Activated T-cell treated with anti-CD3 and anti-CD28 coated beads, Interleukin-2, amount 50 U/mL, for 72 hours (primary cell): ENCODE data around the gene PPARGC1A. TPM values are rescaled to one million over a fixed set of nuclear protein-coding genes. Genes with fewer than 3 reads are reported as not detected.

Experiments
- ATAC-seq, 2 donors: fragments of 150-1000 bp; cut with Tn5 transposase; replicated peaks in 1 of 2; 2 replicates each; pipeline ENCODE4 v1.10.0; 2021; ENCODE audit warnings: moderate library complexity in 2 of 2, mild to moderate bottlenecking in 1 of 2
- DNase-seq, 2 donors: peaks; one replicate each; pipeline ENCODE4 v3.0.0; 2021 to 2022; ENCODE audit warnings: mixed read lengths in 1 of 2
- H3K27ac Mint-ChIP-seq: one replicate; pipeline ENCODE4 v1.8.0; 2022; ENCODE audit warnings: mild to moderate bottlenecking, moderate library complexity, mixed read lengths
- H3K27me3 Mint-ChIP-seq: one replicate; pipeline ENCODE4 v1.8.0; 2022; ENCODE audit warnings: low read depth, mixed read lengths
- H3K36me3 Mint-ChIP-seq, 2 donors: one replicate each; pipeline ENCODE4 v1.8.0; 2022; ENCODE audit warnings: mixed read lengths in 2 of 2, mild to moderate bottlenecking in 1 of 2; ENCODE audit not compliant: insufficient read depth in 2 of 2
- H3K4me1 Mint-ChIP-seq: one replicate; pipeline ENCODE4 v1.8.0; 2022; ENCODE audit warnings: low read depth, mixed read lengths
- H3K4me3 Mint-ChIP-seq, 2 donors: one replicate each; pipeline ENCODE4 v1.8.0; 2022; ENCODE audit warnings: mild to moderate bottlenecking in 2 of 2, mixed read lengths in 2 of 2, moderate library complexity in 2 of 2
- H3K9me3 Mint-ChIP-seq, 2 donors: one replicate each; pipeline ENCODE4 v1.8.0; 2022; ENCODE audit warnings: mixed read lengths in 2 of 2
- total RNA-seq, 2 donors: library from RNA; stranded (reverse); gene quantifications; one replicate each; pipeline ENCODE4 v1.2.3, GENCODE V29; 2022

Gene PPARGC1A
- total RNA-seq, 2 donors from 2014 or later, result not detected

DNA sequence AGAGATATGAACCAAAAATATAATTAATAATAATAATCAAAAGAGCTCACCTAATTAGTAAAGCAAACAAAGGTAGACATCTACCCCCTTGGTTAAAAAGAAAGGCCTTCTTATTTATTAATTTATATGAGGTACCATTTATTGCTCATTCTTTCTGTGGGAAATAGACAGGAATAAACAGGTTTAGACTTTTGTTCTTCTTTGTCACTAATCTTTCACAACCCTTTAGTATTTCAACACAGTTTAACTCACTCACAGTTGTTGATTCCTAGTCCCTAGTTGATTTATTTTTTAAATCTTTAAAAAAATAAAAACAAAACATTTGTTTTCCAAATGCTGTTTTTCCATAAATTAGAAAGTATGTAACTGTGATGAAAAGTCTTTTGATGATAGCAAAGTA is 5.6 kb downstream of the PPARGC1A start:
- Mint-ChIP-seq H3K9me3 (no peaks in the 10 kb centered on the region), H3K4me1 (peaks cover 11% of the 10 kb centered on the region), H3K36me3 (no peaks in the 10 kb centered on the region), H3K27me3 (peaks cover 11% of the 10 kb centered on the region), H3K4me3 (no peak overlapping the region), H3K27ac (no peak overlapping the region)
- DNase-seq (no peak), ATAC-seq (no peak)

DNA sequence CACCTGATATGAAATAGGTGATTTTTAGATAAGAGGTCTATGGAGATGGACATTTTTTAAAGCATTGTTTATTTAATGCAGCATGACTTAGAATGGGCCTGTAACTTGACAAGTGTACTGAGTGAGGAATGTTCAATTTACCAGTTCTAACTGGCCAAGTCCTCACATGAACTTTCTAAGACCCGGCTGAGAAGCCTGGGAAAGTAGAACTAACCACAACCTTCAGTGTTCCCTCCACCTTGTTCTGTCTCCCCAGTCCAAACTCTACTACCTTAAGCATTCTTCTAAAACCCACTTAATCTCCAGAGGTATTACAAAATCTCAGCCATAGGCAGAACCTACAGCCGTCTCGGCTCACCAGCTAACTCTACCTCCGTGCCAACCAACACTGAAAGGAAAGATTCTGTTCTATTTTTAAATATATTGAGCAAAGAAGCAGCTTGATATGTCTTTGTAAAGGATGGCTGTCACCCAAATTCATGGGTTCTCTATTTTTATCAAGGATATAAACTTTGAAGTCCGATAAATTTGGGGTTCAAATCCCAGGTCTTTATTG is 6.8 kb downstream of the PPARGC1A start:
- H3K4me3 Mint-ChIP-seq, result no peak overlapping the region
- H3K4me1 Mint-ChIP-seq, result no peaks in the 10 kb centered on the region
- no peaks in the 10 kb centered on the region for H3K9me3 Mint-ChIP-seq
- DNase-seq (no peak), ATAC-seq (no peak)
- H3K36me3 Mint-ChIP-seq, result no peaks in the 10 kb centered on the region
- no peak overlapping the region for H3K27ac Mint-ChIP-seq
- H3K27me3 Mint-ChIP-seq, result no peaks in the 10 kb centered on the region

DNA sequence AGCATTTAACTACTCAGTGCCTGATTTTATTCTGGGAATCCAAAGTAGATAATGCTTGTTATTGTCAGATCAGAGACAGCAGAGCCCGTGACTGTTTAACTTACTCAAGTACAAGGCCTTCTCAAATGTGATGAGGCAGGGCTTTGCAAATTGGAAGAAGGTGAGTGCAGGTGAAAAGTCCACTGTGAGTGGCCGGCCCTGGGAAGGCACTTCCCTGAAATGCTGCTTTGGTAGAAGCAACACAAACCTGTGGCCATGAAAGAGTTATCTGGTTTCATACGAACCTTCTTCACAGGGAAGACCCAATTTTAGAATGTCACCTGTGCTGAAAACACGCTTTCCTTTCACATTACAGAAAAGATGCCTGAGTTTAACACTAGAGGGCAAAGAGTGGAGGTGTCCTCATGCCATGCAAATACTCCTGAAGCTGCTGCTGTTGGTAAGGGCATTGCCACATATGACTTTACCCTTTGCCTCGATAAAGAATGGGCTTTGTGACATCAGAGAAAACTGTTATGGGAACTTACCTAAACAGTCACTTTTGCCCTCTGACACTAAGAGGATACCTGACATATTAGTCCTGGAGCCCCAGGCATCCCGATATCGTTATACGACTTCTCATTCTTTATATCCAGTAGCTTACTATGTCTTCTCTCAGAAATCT is 8.0 kb downstream of the PPARGC1A start:
- no peaks in the 10 kb centered on the region for H3K36me3 Mint-ChIP-seq
- H3K27me3 Mint-ChIP-seq, result no peaks in the 10 kb centered on the region
- H3K4me1 Mint-ChIP-seq, result no peaks in the 10 kb centered on the region
- no peak overlapping the region for H3K4me3 Mint-ChIP-seq
- H3K27ac Mint-ChIP-seq, result no peak overlapping the region
- DNase-seq, result no peak
- H3K9me3 Mint-ChIP-seq, result no peaks in the 10 kb centered on the region
- ATAC-seq, result no peak

DNA sequence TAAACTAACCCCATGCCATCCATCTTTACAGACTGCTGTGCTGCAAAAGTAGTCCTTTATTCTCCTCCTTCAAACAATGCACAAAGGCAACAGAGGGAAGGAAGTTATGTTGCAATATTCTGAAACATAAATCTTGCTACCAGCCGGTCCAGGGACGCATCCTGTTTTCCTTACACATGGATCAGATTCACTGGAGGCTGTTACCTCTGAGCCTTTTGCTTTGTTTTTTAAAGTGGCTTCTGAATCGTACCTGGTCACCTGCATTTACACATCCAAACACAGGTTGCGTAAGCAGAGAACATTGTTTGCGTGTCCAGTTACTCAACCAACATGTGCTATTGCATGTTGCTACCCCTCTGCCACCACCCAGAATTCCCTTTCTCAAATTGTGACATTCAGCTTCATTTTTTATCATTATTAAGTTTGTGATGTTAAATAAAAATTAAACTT is 8.8 kb downstream of the PPARGC1A start:
- ATAC-seq (no peak), DNase-seq (no peak)
- H3K4me3 Mint-ChIP-seq, result no peak overlapping the region
- H3K4me1 Mint-ChIP-seq, result no peaks in the 10 kb centered on the region
- H3K36me3 Mint-ChIP-seq, result no peaks in the 10 kb centered on the region
- no peak overlapping the region for H3K27ac Mint-ChIP-seq
- no peaks in the 10 kb centered on the region for H3K27me3 Mint-ChIP-seq
- no peaks in the 10 kb centered on the region for H3K9me3 Mint-ChIP-seq

DNA sequence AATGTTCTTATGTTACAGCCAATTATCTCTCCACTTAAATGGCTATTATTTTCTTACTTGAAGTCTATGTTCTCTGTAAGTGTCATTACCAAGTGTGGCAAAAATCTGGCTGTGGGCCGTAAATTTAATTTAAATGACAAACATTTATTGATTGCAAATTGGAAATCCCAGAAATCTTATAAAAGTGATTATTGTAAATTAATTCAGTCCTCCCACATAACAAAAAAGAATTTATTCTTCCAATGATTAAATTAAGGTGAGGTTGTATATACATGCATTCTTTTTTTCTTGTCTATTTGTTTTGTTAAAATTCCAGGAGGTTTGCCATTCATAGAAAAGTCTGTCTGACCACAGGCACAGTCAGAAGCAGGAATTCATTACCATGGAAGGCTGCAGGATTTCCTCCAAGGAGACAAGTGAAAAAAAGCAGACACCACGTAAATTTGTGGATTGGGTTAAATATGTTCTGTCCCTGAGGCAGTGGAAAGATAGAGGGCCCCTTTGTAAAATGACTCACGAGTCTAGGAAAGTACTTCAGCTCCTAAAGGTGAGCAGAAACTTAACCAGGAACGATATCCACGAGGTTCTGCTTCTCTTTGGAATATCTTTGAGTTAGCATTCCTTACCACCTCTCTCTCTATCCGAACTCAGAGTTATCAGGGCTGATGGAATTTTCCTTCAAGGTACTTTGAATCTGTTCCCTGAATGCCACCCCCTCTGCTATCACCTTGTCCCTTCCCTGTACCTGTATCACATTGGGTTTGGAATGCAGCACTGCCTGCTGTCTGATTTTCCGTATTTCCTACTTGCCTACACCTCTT is 10.7 kb downstream of the PPARGC1A start:
- H3K9me3 Mint-ChIP-seq, result no peaks in the 10 kb centered on the region
- H3K4me3 Mint-ChIP-seq, result no peak overlapping the region
- H3K27me3 Mint-ChIP-seq, result no peaks in the 10 kb centered on the region
- ATAC-seq, result no peak
- no peak overlapping the region for H3K27ac Mint-ChIP-seq
- no peaks in the 10 kb centered on the region for H3K36me3 Mint-ChIP-seq
- H3K4me1 Mint-ChIP-seq, result no peaks in the 10 kb centered on the region
- DNase-seq, result no peak

DNA sequence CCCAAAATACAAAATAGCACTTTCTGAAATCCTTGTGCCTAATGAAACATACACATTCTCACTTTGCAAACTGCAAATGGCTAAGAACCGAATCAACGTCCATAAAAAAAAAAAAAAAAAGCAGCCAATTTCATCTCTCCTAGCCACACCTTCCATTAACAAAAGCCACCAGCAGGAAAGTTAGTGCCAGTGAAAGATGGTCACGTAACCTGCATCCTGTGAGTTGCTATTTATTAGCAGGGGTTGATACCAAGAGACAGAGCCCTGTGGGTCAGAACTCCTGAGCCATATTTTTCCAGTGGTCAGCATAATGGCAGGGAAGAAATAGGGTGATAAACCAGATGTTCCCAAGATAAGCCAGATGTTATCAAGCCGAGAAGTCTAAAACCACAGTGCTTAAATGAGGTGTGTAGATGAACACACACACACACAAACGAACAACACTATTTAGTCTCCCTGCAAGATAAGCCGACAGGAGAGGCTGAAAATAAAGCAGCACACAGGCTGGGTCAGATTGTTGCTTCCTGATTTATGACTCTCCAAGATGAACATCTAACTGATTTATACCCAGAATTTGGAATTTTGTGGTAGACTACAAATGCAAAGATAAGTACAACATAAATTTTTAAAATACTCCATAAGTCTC is 11.5 kb downstream of the PPARGC1A start:
- H3K9me3 Mint-ChIP-seq, result no peaks in the 10 kb centered on the region
- ATAC-seq (no peak), DNase-seq (no peak)
- H3K4me1 Mint-ChIP-seq, result no peaks in the 10 kb centered on the region
- H3K36me3 Mint-ChIP-seq, result no peaks in the 10 kb centered on the region
- H3K4me3 Mint-ChIP-seq, result no peak overlapping the region
- H3K27ac Mint-ChIP-seq, result no peak overlapping the region
- H3K27me3 Mint-ChIP-seq, result no peaks in the 10 kb centered on the region

DNA sequence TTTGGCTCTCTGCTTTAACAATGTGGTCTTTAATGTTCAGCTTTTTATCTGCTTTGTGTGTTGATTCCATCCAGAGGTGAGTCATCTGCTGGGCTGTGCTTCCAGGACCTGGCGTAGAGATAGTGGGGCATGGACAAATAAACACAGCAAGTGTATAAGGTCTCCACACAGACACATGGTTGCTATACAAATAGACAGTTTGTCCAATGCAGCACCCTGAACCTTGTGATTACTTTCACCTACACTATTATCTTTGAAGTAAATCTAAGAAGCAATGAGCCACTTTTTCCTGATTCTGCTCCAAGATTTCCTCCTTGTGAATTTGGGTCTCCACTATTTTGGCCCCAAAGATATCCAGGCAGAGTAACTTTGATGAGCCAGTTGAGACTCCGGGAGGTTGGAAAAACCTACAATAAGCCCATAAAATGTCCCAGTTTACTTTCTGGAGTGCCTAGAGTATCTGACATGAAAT is 12.1 kb downstream of the PPARGC1A start:
- DNase-seq (no peak), ATAC-seq (no peak)
- H3K4me3 Mint-ChIP-seq, result no peak overlapping the region
- no peaks in the 10 kb centered on the region for H3K4me1 Mint-ChIP-seq
- no peaks in the 10 kb centered on the region for H3K27me3 Mint-ChIP-seq
- H3K27ac Mint-ChIP-seq, result no peak overlapping the region
- H3K36me3 Mint-ChIP-seq, result no peaks in the 10 kb centered on the region
- no peaks in the 10 kb centered on the region for H3K9me3 Mint-ChIP-seq

DNA sequence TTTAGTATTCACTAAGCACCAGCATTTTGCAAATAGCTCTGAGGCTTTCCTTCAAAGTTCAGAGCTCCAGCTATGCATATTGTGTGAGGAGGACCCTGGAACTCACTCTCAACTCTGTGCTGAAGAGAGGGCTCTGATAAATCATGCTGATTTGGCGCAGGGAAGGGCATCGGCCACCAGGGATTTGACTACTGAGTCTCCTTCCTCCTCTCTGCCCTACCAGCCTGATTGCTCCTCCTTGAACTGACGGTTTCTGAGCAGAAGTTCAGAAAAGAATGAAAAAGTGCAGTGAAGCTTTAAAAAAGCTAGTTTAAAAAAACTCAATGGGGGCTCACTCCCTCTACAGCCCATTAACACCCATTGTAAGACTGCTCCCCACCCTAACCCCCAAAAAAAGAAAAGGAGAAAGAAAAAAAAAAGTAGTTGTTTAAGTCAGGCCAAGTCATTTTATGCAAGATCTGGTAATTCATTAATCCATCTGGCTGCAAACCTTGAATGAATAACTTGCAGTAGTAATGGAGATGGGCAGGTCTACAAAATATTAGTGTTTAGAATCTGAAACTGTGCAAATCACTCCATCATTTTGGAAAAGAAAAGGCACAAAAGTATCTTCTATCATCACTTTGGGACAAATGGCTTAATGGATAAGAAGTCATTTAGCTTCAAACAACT is 13.3 kb downstream of the PPARGC1A start:
- DNase-seq (no peak), ATAC-seq (no peak)
- H3K4me3 Mint-ChIP-seq, result no peak overlapping the region
- no peaks in the 10 kb centered on the region for H3K27me3 Mint-ChIP-seq
- no peaks in the 10 kb centered on the region for H3K4me1 Mint-ChIP-seq
- no peaks in the 10 kb centered on the region for H3K36me3 Mint-ChIP-seq
- H3K9me3 Mint-ChIP-seq, result no peaks in the 10 kb centered on the region
- no peak overlapping the region for H3K27ac Mint-ChIP-seq

DNA sequence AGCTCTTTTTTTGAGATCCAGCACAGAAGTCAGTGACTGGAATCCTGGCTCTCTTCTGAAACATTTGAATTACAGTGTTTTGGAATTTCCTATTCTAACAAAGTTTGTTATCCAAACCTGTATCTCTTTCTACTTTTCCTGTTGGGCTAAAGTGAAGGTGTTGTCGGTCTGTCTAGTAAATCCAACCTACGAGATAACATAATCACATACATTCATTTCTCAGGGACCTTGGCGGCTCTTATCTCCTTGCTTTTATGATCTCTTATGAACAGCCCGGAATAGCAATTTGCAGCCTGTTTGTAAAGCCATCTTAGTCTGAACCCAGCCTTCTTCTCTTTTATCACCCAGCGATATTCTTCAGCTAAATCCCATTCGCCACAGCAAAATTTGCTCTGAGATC is 14.5 kb downstream of the PPARGC1A start:
- H3K9me3 Mint-ChIP-seq, result peaks cover 0 to 2% of the 10 kb centered on the region in 2 donors
- DNase-seq, result no peak

DNA sequence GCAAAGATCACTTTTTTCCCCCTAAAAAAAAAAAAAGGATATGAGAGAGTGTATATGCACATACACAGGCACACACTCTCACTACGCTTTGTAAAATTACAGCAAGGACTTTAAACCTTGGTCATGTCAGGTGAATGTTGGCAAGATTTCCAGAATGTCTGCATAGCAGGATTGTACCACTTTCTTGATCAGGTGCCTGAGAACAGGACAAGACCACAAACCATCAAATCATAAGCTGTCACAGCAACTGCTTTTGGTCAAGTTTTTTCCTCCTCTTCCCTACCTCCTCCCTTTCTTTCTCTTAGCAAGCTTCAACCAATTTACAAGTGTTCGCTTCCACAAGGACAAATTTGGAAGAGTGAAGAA is 15.3 kb downstream of the PPARGC1A start:
- Mint-ChIP-seq H3K27ac (no peak overlapping the region), H3K9me3 (peaks cover 0 to 2% of the 10 kb centered on the region in 2 donors), H3K4me3 (no peak overlapping the region), H3K27me3 (no peaks in the 10 kb centered on the region), H3K4me1 (no peaks in the 10 kb centered on the region), H3K36me3 (no peaks in the 10 kb centered on the region)
- DNase-seq (no peak), ATAC-seq (no peak)

More for the DNA sequence above, 14.5 kb downstream of the PPARGC1A start:
- Mint-ChIP-seq H3K36me3 (no peaks in the 10 kb centered on the region), H3K4me3 (no peak overlapping the region), H3K4me1 (no peaks in the 10 kb centered on the region), H3K27ac (no peak overlapping the region), H3K27me3 (no peaks in the 10 kb centered on the region)
- no peak for ATAC-seq

DNA sequence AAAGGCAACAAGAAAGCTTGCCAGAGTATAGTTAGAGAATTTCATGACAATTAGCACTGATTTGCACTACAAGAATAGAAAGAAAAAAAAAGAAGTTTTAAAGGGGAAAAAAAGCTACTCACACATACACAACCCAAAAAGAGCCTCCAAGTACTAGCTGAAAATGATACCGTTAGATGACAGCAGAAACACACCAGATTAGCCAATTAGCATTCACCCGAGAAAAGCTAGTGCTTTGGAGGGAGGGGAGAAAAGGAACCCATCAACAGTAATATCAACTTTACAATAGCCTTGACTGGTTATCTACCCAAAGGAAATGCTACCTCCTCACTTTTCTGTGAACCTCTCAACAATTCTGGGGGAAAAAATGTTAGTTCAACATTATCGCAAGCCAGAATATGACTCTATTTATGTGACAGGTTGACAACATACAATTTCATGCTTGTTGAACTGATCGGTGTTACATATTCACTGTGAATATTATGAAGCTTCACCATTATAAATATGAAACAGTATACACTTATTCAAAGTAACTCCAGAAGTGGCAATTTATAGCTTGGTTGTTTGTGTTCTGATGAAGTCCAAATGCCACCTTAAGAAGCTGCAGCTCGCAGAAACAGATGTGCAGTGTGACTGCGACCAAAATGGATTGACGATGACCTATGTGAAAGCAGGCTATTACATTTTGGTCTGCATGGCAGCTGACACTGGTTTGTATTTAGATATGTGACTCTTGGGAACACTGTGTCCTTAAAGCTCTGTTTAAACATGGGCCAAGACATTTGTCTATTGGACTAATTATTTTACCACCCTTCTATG is 15.9 kb downstream of the PPARGC1A start:
- Mint-ChIP-seq H3K4me3 (no peak overlapping the region), H3K36me3 (no peaks in the 10 kb centered on the region), H3K9me3 (peaks cover 0 to 2% of the 10 kb centered on the region in 2 donors), H3K4me1 (no peaks in the 10 kb centered on the region), H3K27ac (no peak overlapping the region), H3K27me3 (no peaks in the 10 kb centered on the region)
- ATAC-seq (no peak), DNase-seq (no peak)

DNA sequence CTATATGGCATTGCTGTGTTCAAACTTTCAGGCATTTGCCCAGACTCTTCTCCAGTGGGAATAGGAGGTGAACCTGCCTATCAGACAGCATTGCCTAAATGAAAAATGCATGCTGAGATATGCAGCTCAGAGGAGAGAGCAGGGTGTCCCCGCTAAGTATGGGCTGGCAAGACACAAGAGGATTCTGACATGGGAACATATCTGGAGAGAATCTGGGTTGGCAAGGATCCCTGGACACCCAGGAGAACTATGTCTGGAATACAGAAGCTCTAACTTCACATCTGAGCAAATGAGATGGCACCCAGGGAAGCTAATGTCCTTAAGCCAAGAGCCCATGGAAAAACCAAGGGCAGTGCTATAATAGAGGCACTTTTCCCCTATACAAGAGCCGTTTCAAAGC is 18.4 kb downstream of the PPARGC1A start:
- Mint-ChIP-seq H3K27me3 (no peaks in the 10 kb centered on the region), H3K4me3 (no peak overlapping the region), H3K27ac (no peak overlapping the region), H3K36me3 (no peaks in the 10 kb centered on the region), H3K4me1 (no peaks in the 10 kb centered on the region), H3K9me3 (peaks cover 0 to 2% of the 10 kb centered on the region in 2 donors)
- no peak for DNase-seq
- ATAC-seq, result no peak
